Nephron progenitor cell (in vitro differentiated cells): ENCODE data around the gene SNRPA1.

Experiments used
- DNase-seq: peaks from one replicate; pipeline ENCODE4 v3.0.0; 2021
- H3K27ac Mint-ChIP-seq: 2 replicates; pipeline ENCODE4 v1.8.0; 2021; ENCODE audit warnings: mild to moderate bottlenecking, moderate library complexity, mixed read lengths
- H3K27me3 Mint-ChIP-seq: 2 replicates; pipeline ENCODE4 v1.8.0; 2021; ENCODE audit warnings: mild to moderate bottlenecking, low read depth, mixed read lengths; ENCODE audit not compliant: poor library complexity
- H3K36me3 Mint-ChIP-seq: 2 replicates; pipeline ENCODE4 v1.8.0; 2021; ENCODE audit warnings: low read depth, mixed read lengths
- H3K4me1 Mint-ChIP-seq: 2 replicates; pipeline ENCODE4 v1.8.0; 2021; ENCODE audit warnings: mixed read lengths
- H3K4me3 Mint-ChIP-seq: 2 replicates; pipeline ENCODE4 v1.8.0; 2021; ENCODE audit warnings: mild to moderate bottlenecking, moderate library complexity, mixed read lengths
- H3K9me3 Mint-ChIP-seq: 2 replicates; pipeline ENCODE4 v1.8.0; 2021; ENCODE audit warnings: mild to moderate bottlenecking, moderate library complexity, mixed read lengths
- TF ChIP-seq, protein P1 (sequence below): fragments of 200-600 bp; sonication (generic); IDR thresholded peaks from 2 replicates; pipeline ENCODE4 v1.5.0; 2021; ENCODE audit warnings: antibody characterized with exemption

SNRPA1 gene

GRCh38 chr15:101277038-101277822, 17.8 kb downstream of the SNRPA1 start, which contains the start of gene SELENOS:
Gene SELENOS (minus strand): TSS chr15:101277485. CDS start chr15:101277417, 68 bp downstream.
- peak within 1 kb of the TSS; percentile 98 for H3K4me3 Mint-ChIP-seq
- H3K36me3 Mint-ChIP-seq = peaks cover 50% of the 10 kb centered on the region
- H3K9me3 Mint-ChIP-seq = no peaks in the 10 kb centered on the region
- H3K4me1 Mint-ChIP-seq = peaks cover 23% of the 10 kb centered on the region
- peak within 1 kb of the TSS; percentile 98 for H3K27ac Mint-ChIP-seq
- TF ChIP-seq, protein P1, sequence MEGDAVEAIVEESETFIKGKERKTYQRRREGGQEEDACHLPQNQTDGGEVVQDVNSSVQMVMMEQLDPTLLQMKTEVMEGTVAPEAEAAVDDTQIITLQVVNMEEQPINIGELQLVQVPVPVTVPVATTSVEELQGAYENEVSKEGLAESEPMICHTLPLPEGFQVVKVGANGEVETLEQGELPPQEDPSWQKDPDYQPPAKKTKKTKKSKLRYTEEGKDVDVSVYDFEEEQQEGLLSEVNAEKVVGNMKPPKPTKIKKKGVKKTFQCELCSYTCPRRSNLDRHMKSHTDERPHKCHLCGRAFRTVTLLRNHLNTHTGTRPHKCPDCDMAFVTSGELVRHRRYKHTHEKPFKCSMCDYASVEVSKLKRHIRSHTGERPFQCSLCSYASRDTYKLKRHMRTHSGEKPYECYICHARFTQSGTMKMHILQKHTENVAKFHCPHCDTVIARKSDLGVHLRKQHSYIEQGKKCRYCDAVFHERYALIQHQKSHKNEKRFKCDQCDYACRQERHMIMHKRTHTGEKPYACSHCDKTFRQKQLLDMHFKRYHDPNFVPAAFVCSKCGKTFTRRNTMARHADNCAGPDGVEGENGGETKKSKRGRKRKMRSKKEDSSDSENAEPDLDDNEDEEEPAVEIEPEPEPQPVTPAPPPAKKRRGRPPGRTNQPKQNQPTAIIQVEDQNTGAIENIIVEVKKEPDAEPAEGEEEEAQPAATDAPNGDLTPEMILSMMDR = no peak
- peak; percentile 97 for DNase-seq
- no peaks in the 10 kb centered on the region for H3K27me3 Mint-ChIP-seq

- Mint-ChIP-seq H3K4me3 (peak overlapping the region; percentile 98), H3K27me3 (no peaks in the 10 kb centered on the region), H3K36me3 (peaks cover 50% of the 10 kb centered on the region), H3K4me1 (peaks cover 23% of the 10 kb centered on the region), H3K9me3 (no peaks in the 10 kb centered on the region), H3K27ac (peak overlapping the region; percentile 98)
- no peak for DNase-seq
- TF ChIP-seq, protein P1 = peak; percentile 44
Measured at GRCh38 chr15:101276501-101277037, 18.5 kb downstream of the SNRPA1 start.

DNA sequence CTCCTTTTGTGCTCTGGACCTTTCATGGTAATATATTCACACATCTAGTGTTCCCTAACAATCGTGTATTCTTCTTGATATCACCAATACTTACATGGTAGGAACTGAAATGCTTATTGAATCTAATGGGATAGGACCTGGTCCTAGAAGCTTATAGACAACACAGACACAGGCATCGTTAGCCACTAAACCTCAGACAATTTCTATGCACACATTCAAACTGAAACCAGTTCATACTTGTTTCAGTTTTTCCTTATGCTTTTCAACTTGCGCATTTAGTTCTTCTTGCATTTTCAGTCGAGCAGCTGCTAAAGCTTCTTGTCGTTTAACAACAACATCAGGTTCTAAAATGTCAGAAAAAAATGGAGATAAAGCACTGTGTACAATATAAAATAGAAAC, 20.0 kb downstream of the SNRPA1 start:
- peak overlapping the region; percentile 9 for H3K27ac Mint-ChIP-seq
- H3K36me3 Mint-ChIP-seq = peaks cover 54% of the 10 kb centered on the region
- DNase-seq = no peak
- no peaks in the 10 kb centered on the region for H3K9me3 Mint-ChIP-seq
- no peaks in the 10 kb centered on the region for H3K27me3 Mint-ChIP-seq
- H3K4me1 Mint-ChIP-seq = peaks cover 23% of the 10 kb centered on the region
- no peak overlapping the region for H3K4me3 Mint-ChIP-seq
- TF ChIP-seq, protein P1 = no peak

- no peaks in the 10 kb centered on the region for H3K27me3 Mint-ChIP-seq
- no peak for DNase-seq
- peaks cover 60% of the 10 kb centered on the region for H3K36me3 Mint-ChIP-seq
- no peak overlapping the region for H3K27ac Mint-ChIP-seq
- no peaks in the 10 kb centered on the region for H3K9me3 Mint-ChIP-seq
- peaks cover 23% of the 10 kb centered on the region for H3K4me1 Mint-ChIP-seq
- TF ChIP-seq, protein P1 = no peak
- no peak overlapping the region for H3K4me3 Mint-ChIP-seq
Measured at GRCh38 chr15:101273534-101273933, 21.5 kb downstream of the SNRPA1 start.

GRCh38 chr15:101272584-101272983, 22.5 kb downstream of the SNRPA1 start:
- DNase-seq = no peak
- no peak overlapping the region for H3K4me3 Mint-ChIP-seq
- no peak overlapping the region for H3K27ac Mint-ChIP-seq
- peaks cover 17% of the 10 kb centered on the region for H3K4me1 Mint-ChIP-seq
- H3K9me3 Mint-ChIP-seq = no peaks in the 10 kb centered on the region
- TF ChIP-seq, protein P1 = no peak
- H3K36me3 Mint-ChIP-seq = peaks cover 60% of the 10 kb centered on the region
- no peaks in the 10 kb centered on the region for H3K27me3 Mint-ChIP-seq
